Spleen (tissue), 11 donors: ENCODE results near the gene FBRS. TPM values are rescaled to one million over a fixed set of nuclear protein-coding genes. Genes with fewer than 3 reads are reported as not detected.
A peak's percentile ranks its signal among the peaks of the same experiment; 100 is the strongest.

Experiments
- DNase-seq: peaks from one replicate; pipeline ENCODE4 v3.0.0-alpha.2; 2020
- H3K27ac ChIP-seq, 8 donors: fragments of 200-600 bp; sonication (generic) in 7 of 8; 1 replicate in 4 of 8; 2 replicates in 4 of 8; pipeline versions ENCODE4 v1.5.0 to v1.8.0; 2016 to 2021; ENCODE audit warnings: inconsistent platforms in 4 of 8, mild to moderate bottlenecking in 4 of 8, moderate library complexity in 1 of 8
- H3K27me3 ChIP-seq, 7 donors: fragments of 200-600 bp; sonication (generic) in 6 of 7; replicated peaks in 1 of 7; 1 replicate in 4 of 7; 2 replicates in 3 of 7; pipeline versions ENCODE4 v1.5.0 to v1.8.0; 2016 to 2021; ENCODE audit warnings: inconsistent platforms in 3 of 7, mild to moderate bottlenecking in 1 of 7
- H3K36me3 ChIP-seq, 6 donors: fragments of 200-600 bp; sonication (generic) in 5 of 6; 1 replicate in 4 of 6; 2 replicates in 2 of 6; pipeline versions ENCODE4 v1.5.0 to v1.8.0; 2016 to 2021; ENCODE audit warnings: inconsistent platforms in 2 of 6
- H3K4me1 ChIP-seq, 6 donors: fragments of 200-600 bp; sonication (generic) in 5 of 6; 1 replicate in 3 of 6; 2 replicates in 3 of 6; pipeline versions ENCODE4 v1.5.0 to v1.8.0; 2016 to 2021; ENCODE audit warnings: inconsistent platforms in 3 of 6
- H3K4me3 ChIP-seq, 8 donors: fragments of 200-600 bp; sonication (generic) in 7 of 8; 1 replicate in 4 of 8; 2 replicates in 4 of 8; pipeline versions ENCODE4 v1.5.0 to v1.8.0; 2016 to 2021; ENCODE audit warnings: inconsistent platforms in 4 of 8, mild to moderate bottlenecking in 4 of 8, moderate library complexity in 2 of 8
- H3K9me3 ChIP-seq, 8 donors: fragments of 200-600 bp; sonication (generic) in 7 of 8; 1 replicate in 4 of 8; 2 replicates in 4 of 8; pipeline versions ENCODE4 v1.5.0 to v1.8.0; 2016 to 2021; ENCODE audit warnings: inconsistent platforms in 4 of 8
- POLR2A ChIP-seq, 3 donors: fragments of 450-650 bp; IDR thresholded peaks; one replicate each; pipeline ENCODE4 v1.5.1; 2017; ENCODE audit warnings: antibody characterized with exemption in 3 of 3, mild to moderate bottlenecking in 1 of 3
- POLR2AphosphoS5 ChIP-seq, 3 donors: sonication (generic); formaldehyde crosslinking; IDR thresholded peaks; one replicate each; pipeline ENCODE4 v1.5.1; 2017; ENCODE audit warnings: antibody characterized with exemption in 3 of 3
- WGBS, 5 donors: extraction: QIAGEN DNeasy Blood & Tissue Kit in 3 of 5; methylation state at CpG; one replicate each; pipeline versions ENCODE4 v1.1.5 to v1.1.7; 2013 to 2018; 5-methylcytosine and 5-hydroxymethylcytosine counted together
- intact Hi-C: fragments of 100-400 bp; cut with DNase I; formaldehyde crosslinking; loops from one replicate; pipeline ENCODE4 v1.15.0; 2023; ENCODE audit warnings: low total_unique reads
- polyA plus RNA-seq, 3 donors: library from polyadenylated mRNA; stranded (reverse); fragments of 200-250 nt; gene quantifications; one replicate each; pipeline ENCODE4 v1.2.1, GENCODE V29; 2013
- total RNA-seq, 7 donors: library from RNA; depleted of rRNA in 3 of 7; stranded (reverse); fragments of >200 nt in 3 of 7; fragmentation: NEBNext Ultra II Directional in 4 of 7; extraction: Animal tissue kit (Norgen Biotek cat#: 25700) in 4 of 7; gene quantifications; one replicate each; pipeline versions ENCODE4 v1.1.0 to v1.2.1, GENCODE V29; 2016 to 2021
- TF ChIP-seq, protein P1 (sequence below), 11 experiments: fragments of 200-600 bp in 7 of 11; fragments of 450-650 bp in 4 of 11; sonication (generic) in 4 of 11; IDR thresholded peaks in 8 of 11; conservative IDR thresholded peaks in 3 of 11; 1 replicate in 7 of 11; 2 replicates in 4 of 11; pipeline versions ENCODE4 v1.4.0 to v1.8.0; 2016 to 2021; ENCODE audit warnings: antibody characterized with exemption in 11 of 11, inconsistent platforms in 4 of 11, mild to moderate bottlenecking in 1 of 11
- donor health status: healthy with polysubstance abuse.
- donor health status: DM: no; HTN: no; CAD: no; lungs with moderate emphysema.
- donor health status: DM: no; HTN: no; CAD: no.
- donor health status: Bipolar disorder and iron deficiency.
- donor health status: healthy.
- donor health status: DM: no; HTN: no; CAD: no.
- donor health status: DM: yes; HTN: yes; CAD: no.

FBRS gene
- total and polyA plus RNA-seq, 10 donors: 25.8 to 118 (median 76.1) TPM

GRCh38 chr16:30637944-30638343 lies 20.3 kb upstream of the FBRS start:
- H3K9me3 ChIP-seq: no peaks in the 10 kb centered on the region
- no peaks in the 10 kb centered on the region for H3K27me3 ChIP-seq
- TF ChIP-seq, protein P1, sequence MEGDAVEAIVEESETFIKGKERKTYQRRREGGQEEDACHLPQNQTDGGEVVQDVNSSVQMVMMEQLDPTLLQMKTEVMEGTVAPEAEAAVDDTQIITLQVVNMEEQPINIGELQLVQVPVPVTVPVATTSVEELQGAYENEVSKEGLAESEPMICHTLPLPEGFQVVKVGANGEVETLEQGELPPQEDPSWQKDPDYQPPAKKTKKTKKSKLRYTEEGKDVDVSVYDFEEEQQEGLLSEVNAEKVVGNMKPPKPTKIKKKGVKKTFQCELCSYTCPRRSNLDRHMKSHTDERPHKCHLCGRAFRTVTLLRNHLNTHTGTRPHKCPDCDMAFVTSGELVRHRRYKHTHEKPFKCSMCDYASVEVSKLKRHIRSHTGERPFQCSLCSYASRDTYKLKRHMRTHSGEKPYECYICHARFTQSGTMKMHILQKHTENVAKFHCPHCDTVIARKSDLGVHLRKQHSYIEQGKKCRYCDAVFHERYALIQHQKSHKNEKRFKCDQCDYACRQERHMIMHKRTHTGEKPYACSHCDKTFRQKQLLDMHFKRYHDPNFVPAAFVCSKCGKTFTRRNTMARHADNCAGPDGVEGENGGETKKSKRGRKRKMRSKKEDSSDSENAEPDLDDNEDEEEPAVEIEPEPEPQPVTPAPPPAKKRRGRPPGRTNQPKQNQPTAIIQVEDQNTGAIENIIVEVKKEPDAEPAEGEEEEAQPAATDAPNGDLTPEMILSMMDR (IDR thresholded peaks at IDR 0.05 in 8 of 11, conservative IDR thresholded peaks at IDR 0.05 in 3 of 11): peak in 7 of 11 experiments; percentile 5 to 47 (median 17)
- no peak for TF ChIP-seq POLR2AphosphoS5 (IDR thresholded peaks at IDR 0.05)
- H3K4me1 ChIP-seq: peaks cover 0 to 31% (median 21%) of the 10 kb centered on the region in 6 donors
- no peaks in the 10 kb centered on the region for H3K36me3 ChIP-seq
- intact Hi-C loops: no loop called here
- WGBS, 5 donors: 0 to 6% (median 0%) methylated on average over 1 of the region's 1 CpG
- no peak overlapping the region for H3K4me3 ChIP-seq
- H3K27ac ChIP-seq: no peak overlapping the region
- DNase-seq: no peak

- 85 to 92% (median 90%) methylated on average over 3 of the region's 3 CpGs for WGBS, 5 donors
Measured at GRCh38 chr16:30641378-30641982, 16.8 kb upstream of the FBRS start.

DNA sequence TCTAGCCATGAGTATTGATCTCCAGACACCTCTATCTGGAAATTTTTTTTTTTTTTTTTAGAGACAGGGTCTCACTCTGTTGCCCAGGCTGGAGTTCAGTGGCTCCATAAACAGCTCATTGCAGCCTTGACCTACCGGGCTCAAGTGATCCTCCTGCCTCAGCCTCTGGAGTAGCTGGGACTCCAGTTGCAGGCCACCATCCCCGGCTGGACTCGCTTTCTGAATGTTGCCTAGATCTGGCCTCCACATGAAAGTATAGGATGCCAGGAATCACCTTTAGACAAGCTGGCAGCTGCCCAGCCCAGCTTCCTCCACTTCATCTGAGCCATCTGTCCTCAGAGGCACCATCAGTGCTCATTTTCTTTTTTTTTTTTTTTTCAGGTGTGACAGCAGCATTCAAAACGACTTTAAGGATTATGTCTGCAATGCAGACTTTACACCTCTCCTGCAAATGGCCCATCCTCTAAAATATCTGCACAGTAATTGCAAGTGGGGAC lies 13.8 kb upstream of the FBRS start:
- intact Hi-C loops: no loop called here
- TF ChIP-seq POLR2A (IDR thresholded peaks at IDR 0.05) (no peak), POLR2AphosphoS5 (IDR thresholded peaks at IDR 0.05) (no peak)
- TF ChIP-seq, protein P1 (IDR thresholded peaks at IDR 0.05 in 8 of 11, conservative IDR thresholded peaks at IDR 0.05 in 3 of 11): no peak
- Histone ChIP-seq H3K27me3 (no peaks in the 10 kb centered on the region), H3K4me3 (no peak overlapping the region), H3K4me1 (peaks cover 0 to 4% (median under 1%) of the 10 kb centered on the region in 6 donors), H3K27ac (no peak overlapping the region), H3K36me3 (no peaks in the 10 kb centered on the region), H3K9me3 (no peaks in the 10 kb centered on the region)
- DNase-seq: no peak
- 68 to 77% (median 74%) methylated on average over 4 of the region's 4 CpGs for WGBS, 5 donors

More at GRCh38 chr16:30641378-30641982, 16.8 kb upstream of the FBRS start:
- H3K27ac ChIP-seq: no peak overlapping the region
- no peaks in the 10 kb centered on the region for H3K36me3 ChIP-seq
- TF ChIP-seq POLR2A (IDR thresholded peaks at IDR 0.05): no peak
- TF ChIP-seq, protein P1 (IDR thresholded peaks at IDR 0.05 in 8 of 11, conservative IDR thresholded peaks at IDR 0.05 in 3 of 11): no peak
- peaks cover 0 to 1% (median 0%) of the 10 kb centered on the region in 6 donors for H3K4me1 ChIP-seq
- H3K27me3 ChIP-seq: no peaks in the 10 kb centered on the region
- intact Hi-C loops: no loop called here
- no peaks in the 10 kb centered on the region for H3K9me3 ChIP-seq
- H3K4me3 ChIP-seq: no peak overlapping the region
- DNase-seq: no peak

- H3K4me3 ChIP-seq: no peak overlapping the region
- H3K27ac ChIP-seq: no peak overlapping the region
- H3K4me1 ChIP-seq: peaks cover 0 to 12% (median 8%) of the 10 kb centered on the region in 6 donors
- H3K9me3 ChIP-seq: no peaks in the 10 kb centered on the region
- WGBS, 5 donors: 77 to 80% (median 78%) methylated on average over 6 of the region's 6 CpGs
- DNase-seq: no peak
- H3K36me3 ChIP-seq: no peaks in the 10 kb centered on the region
- intact Hi-C loops: no loop called here
- no peak for TF ChIP-seq POLR2A (IDR thresholded peaks at IDR 0.05)
- TF ChIP-seq, protein P1 (IDR thresholded peaks at IDR 0.05 in 8 of 11, conservative IDR thresholded peaks at IDR 0.05 in 3 of 11): no peak
- no peaks in the 10 kb centered on the region for H3K27me3 ChIP-seq
Measured at GRCh38 chr16:30645727-30646126, 12.5 kb upstream of the FBRS start.
